HUDEP-2 (cell line): ENCODE data around the gene VSIG8.

Experiments
- DNase-seq, 76 experiments: peaks; one replicate each; lab custom pipeline; 2025; ENCODE audit not compliant: unreplicated experiment in 76 of 76; lab: John Stamatoyannopoulos, UW

Gene VSIG8

DNA sequence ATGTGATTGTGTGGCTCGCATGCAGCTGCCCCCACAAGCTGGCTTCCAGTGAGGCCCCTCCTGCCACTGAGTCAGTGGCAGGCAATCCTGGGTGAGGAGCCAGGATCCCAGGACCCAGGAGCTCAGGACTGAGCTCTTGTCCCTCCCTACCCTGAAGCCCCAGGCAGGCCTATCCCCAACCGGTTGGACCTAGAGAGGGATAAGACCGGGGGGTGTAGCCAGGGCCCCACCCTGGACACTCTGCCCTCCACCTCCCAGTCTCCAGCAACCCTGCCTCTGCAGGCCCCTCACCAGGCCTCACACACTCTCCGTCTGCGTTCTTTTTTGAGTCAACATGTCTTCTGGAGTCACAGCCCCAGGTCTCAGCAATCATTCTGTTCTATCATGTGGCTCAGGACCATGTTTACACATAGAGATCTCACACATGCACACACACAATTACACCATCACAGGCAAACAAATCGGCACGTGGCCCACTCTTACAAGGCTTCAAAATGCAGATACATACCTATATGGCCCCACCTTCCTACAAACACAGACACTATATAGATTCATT is 2.6 kb downstream of the VSIG8 start:
- no peak for DNase-seq

- no peak for DNase-seq
These were observed 4.6 kb downstream of the VSIG8 start for GRCh38 chr1:159857889-159858288.

DNA sequence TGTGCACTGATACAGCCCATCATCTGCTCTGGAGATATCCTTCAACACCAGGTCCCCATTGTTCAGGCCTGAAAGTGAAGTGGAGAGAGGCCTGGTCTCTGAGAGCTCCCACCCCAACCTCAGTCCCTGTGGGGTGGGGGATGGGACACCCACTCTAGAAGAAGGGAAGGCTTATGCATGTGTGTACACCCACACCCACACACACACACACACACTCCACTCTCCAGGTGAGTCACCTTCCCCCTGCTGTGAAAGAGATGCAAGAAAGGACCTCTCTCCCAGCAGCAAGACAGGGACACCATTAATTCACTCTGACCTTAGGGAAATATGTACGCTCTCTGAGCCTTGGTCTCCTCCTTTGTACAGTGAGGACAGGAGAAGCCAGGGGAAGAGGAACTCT is 5.9 kb downstream of the VSIG8 start:
- DNase-seq, result no peak

GRCh38 chr1:159855709-159856108 is 6.7 kb downstream of the VSIG8 start:
- no peak for DNase-seq

DNA sequence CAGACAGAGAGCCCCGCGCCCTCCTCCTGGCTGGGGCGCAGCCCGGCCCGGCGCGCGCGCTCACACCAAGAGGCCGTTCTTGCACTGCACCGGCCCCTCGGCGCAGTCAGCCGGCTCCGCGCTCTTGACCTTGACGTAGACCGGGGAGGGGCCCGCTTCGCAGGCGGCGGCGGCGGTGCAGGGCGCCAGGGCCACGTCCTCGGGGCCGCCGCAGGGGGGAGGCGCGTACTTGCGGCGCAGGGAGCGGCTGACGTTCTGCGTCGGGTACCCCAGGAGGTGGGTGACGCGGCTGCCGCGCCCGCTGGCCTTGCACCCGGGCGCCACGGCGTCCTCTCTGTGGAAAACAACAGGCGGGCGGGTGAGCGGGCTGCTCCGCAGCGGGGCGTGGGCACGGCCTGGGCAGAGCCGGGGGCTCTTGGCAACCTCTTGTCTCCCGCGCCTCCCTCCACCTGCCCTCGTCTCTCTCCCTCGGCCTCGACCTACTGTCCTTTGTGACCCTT is 7.7 kb downstream of the VSIG8 start:
- DNase-seq, result peak in 22 of 76 experiments; percentile 4 to 43 (median 17)

DNA sequence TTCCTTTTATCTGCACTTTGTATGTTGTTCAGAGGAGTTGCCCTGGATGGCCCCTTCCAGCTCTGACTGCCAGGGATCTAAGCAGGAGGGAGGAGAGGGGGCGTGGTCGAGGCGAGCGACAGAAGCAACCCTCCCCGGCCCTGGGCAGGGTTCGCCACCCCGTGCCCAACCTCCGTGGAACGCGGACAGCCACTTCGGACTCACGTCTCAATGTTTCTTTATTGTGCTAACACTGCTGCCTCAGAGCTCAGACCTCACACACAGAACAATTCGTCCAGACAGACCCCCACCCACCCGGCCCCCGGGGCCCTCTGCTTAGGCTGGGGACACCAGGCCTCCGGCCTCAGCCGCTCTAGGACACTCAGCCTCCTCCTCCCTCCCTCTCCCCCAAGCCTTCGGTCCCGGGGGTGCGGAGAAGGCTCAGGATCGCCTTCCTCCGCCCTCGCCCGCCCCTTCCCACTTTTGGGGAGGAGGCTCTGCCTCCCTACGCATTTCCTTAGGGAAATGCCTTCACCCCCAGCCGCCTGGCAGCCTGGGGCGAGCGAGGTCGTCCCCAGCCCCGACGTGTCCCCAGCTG is 8.3 kb downstream of the VSIG8 start:
- no peak for DNase-seq

DNA sequence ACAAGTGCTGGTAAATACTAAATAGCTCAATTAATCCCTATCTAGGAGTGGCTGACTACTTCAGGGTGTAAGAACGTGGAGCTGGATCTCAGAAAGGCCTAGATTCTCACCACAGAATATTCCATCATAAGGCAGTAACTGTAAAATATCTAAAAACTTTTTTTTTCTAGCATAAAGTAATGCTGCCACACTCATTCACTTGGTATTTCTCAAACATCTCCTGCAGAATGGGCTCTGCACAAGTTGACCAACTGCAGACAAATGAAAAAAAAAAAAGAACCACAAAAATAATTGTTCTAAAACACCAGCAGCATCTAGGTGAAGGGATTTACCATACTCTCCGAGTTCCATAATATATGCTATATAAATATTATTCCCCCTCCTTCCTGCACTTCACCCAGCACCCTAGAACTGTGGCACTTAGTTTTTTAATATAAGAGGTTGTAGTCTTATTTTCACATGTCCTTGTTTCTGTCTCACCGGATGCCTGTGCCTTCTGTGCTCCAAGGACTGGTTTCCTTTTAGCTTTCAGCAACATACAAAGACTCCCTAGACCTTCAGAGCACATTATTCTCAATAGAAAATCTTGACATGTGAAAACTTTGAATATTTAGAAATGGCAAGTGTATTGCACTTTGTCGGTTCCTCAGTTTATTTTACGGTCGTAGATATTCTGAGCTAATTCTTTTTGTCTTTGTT is 8.9 kb downstream of the VSIG8 start:
- DNase-seq, result no peak

- DNase-seq, result peak in 1 of 76 experiments; percentile 9
These were observed 11.1 kb downstream of the VSIG8 start for GRCh38 chr1:159851407-159851806.

DNA sequence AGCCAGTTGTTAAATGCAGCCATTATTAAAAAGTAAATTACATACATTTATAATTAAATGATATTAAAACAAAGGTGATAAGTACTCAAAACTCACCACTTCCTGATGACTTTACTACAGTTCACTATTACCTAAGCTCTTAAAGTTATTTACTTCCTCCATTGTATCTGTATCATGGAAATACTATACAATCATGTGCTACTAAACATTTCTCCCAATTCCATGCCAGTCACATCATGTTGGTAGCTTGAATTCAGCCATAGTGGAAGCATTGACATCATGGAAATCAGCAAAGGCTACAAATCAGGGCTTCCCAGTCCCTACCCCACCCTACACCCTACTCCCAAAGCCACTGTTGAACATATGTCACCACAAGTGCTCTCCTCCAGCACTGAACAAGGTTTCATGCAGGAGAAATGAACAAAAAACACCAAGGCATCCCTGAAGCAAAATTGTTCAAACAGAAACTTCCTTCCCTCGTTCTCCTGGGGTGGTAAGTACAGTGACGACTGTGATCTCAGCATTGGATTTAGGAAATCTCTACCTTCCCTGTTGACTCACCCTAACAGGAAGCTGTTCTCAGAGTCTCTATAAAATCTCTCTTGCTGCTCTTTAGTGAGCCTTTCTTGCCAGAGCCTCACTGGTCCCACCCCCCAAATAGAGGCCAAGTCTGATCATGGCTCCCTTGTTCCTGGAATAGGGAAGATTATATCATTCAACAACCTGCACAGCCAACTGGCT is 12.7 kb downstream of the VSIG8 start:
- no peak for DNase-seq

- no peak for DNase-seq
These were observed 14.1 kb downstream of the VSIG8 start for GRCh38 chr1:159848326-159848725.

- DNase-seq, result no peak
These were observed 15.2 kb downstream of the VSIG8 start for GRCh38 chr1:159847231-159847630.

GRCh38 chr1:159845751-159846629 is 16.5 kb downstream of the VSIG8 start:
- no peak for DNase-seq

DNA sequence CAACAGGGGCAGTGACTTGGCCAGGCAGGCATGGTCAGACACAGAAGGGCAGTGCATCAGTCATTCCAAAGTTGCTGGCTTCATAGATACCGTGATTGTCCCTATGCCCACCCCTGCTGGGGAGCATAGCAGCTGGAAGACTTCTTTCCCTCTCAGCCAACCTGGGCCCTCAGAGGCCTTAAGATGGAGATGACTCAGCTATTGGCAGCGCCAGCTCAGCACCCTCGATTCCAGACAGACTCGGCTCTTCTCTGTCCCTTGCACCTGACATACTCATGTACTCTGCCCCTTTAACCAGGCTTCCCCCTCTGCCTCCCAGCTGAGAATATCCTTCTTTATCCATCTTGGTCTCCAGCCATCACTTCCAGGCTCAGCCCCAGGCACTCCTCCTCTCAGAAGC is 19.0 kb downstream of the VSIG8 start:
- no peak for DNase-seq

DNA sequence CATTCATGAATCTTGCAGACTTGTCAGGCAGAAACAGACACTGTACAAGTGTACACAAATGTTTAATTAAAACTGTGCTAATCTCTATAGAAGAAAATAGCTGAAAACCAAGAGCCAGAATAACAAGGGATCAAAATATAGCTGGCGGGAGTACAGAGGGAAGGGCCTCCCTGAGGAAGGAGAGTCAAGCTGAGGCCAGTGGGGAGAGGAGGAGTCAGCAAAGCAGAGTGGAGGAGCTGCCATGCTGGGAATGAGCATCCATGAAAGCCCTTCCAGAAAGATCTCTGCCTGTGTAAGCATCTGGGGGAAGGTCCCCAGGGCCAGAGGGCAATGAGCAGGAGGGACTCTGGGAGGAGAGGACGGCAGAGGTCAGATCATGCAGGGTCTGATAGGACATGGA is 20.7 kb downstream of the VSIG8 start:
- DNase-seq, result no peak

DNA sequence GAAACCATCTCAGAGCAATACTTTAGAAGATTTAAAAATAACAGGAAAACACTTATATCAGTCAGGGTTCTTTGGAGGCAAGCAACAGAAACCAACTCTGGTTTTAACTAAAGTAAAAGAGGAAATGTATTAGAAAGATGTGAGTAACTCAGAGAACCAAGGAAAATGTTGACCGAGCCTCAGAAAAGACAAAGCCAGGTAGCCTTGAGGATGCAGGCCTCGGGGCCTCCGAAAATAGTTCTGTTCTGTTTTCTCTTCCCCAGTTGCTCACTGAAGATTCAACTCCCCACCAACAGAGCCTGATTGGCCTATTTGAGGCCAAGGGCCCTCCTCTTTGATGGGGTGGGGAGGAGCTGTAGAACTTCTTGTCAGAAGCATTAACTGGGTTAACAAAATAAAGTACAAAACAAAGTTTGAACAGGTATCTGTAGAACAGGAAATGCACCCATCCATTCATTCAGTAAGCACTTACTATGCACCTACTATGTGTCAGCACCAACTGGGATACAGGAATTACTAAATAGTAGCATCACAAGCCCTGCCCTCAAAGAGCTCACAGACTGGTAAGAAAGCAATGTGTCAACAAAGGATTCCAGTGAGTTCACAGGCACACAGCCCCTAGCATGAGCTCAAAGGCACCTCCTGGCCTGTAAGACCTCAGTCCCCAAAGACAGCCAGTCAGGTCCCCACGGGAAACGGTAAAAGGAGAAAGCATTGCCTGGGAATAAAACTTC is 23.2 kb downstream of the VSIG8 start:
- DNase-seq, result no peak

- peak in 4 of 76 experiments; percentile 2 to 6 (median 4) for DNase-seq
These were observed 23.7 kb downstream of the VSIG8 start for GRCh38 chr1:159838715-159839114.

DNA sequence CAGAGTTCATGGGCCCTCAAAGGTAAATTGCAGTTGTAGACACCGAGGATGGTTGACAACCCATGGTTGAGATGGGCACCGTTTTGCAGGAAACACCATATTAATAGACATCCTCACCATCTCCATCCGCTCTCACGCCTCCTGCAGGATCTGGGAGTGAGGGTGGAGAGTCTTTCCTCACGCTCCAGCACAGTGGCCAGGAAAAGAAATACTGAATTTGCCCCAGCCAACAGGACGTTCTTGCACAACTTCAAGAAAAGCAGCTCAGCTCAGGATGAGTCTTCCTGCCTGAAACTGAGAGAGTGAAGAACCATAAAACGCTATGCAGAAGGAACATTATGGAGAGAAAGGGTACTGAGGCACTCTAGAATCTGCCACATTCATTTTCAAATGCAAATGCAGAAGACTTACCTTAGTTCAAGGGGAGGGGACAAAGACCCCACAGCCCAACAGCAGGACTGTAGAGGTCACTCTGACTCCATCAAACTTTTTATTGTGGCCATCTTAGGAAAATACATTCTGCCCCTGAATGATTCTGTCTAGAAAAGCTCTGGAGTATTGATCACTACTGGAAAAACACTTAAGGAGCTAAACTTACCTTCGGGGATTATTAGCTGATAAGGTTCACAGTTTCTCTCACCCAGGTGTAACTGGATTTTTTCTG is 26.5 kb downstream of the VSIG8 start:
- no peak for DNase-seq

DNA sequence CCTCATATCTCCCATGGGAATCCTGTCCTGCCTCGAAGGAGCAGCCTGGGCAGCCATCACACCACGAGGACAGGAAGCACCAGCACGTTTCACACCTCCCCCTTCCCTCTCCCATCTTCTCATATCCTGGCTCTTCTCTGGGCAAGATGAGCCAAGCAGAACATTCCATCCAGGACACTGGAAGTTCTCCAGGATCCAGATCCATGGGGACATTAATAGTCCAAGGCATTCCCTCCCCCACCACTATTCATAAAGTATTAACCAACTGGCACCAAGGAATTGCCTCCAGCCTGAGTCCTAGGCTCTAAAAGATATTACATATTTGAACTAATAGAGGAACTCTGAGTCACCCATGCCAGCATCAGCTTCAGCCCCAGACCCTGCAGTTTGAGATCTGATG is 27.1 kb downstream of the VSIG8 start:
- DNase-seq, result no peak

DNA sequence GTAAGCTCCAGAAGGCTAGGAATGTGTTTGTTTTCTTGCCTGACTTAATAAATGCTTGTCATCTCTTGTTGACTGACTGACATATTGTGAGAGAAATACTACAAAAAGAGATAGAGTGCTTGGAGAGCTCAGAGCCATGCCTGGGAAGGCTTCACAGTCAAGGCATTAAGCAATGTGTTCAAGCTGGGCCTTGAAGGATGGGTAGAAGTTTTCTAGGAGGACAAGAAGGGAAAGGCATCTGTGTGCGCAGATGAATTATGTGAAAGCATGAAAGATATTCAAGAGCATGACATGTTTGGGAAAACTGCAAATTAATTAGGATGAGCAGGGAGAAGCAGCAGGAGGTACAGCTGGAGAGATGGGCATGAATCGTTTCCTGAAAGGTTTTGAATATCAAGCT is 30.1 kb downstream of the VSIG8 start:
- DNase-seq, result no peak
